ENCODE results near the gene GPI.

Gene GPI

GRCh38 chr19:34364830-34365462, at the start of gene GPI:
Gene GPI, plus strand, starts transcription at chr19:34365196. Its CDS starts 71 bp downstream, at chr19:34365267.
- TF ChIP-seq CTCF (IDR thresholded peaks at IDR 0.05; ENCODE audit: low read depth, low read length, missing control alignments) = no peak
- peak within 1 kb of the TSS; percentile 90 for H3K4me3 ChIP-seq (replicated peaks; ENCODE audit: low read depth, low read length)
- no peak for DNase-seq (ENCODE audit: extremely low read depth, low read depth)

DNA sequence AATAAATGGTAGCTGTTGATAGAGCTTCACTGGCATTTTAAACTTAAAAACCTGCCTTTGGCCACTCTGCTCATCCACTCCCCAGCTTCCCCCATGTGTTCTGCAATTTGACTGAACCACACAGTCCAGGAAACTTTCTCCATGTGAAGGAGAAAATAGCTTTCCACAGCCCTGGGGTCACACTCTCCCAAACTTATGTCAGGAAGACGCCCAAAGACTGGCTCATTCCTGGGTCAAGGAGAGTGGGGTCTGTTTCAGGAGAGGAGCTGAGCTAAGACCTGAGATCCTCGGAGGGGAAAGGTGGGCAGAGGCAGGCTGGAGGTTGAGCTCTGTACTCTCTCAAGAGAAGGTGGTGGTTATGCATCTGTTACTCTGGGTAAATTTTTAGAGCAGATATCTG, 48.7 kb upstream of the GPI start:
- no peak for TF ChIP-seq CTCF (IDR thresholded peaks at IDR 0.05; ENCODE audit: low read depth, low read length, missing control alignments)
- no peak overlapping the region for H3K4me3 ChIP-seq (replicated peaks; ENCODE audit: low read depth, low read length)
- no peak for DNase-seq (ENCODE audit: extremely low read depth, low read depth)

- peak; percentile 41 for DNase-seq (ENCODE audit: extremely low read depth, low read depth)
- TF ChIP-seq CTCF (IDR thresholded peaks at IDR 0.05; ENCODE audit: low read depth, low read length, missing control alignments) = no peak
- H3K4me3 ChIP-seq (replicated peaks; ENCODE audit: low read depth, low read length) = no peak overlapping the region
Measured at GRCh38 chr19:34316741-34317301, 48.2 kb upstream of the GPI start.

GRCh38 chr19:34317311-34317927, 47.6 kb upstream of the GPI start:
- no peak for DNase-seq (ENCODE audit: extremely low read depth, low read depth)
- TF ChIP-seq CTCF (IDR thresholded peaks at IDR 0.05; ENCODE audit: low read depth, low read length, missing control alignments) = no peak
- no peak overlapping the region for H3K4me3 ChIP-seq (replicated peaks; ENCODE audit: low read depth, low read length)

- no peak for TF ChIP-seq CTCF (IDR thresholded peaks at IDR 0.05; ENCODE audit: low read depth, low read length, missing control alignments)
- no peak for DNase-seq (ENCODE audit: extremely low read depth, low read depth)
- H3K4me3 ChIP-seq (replicated peaks; ENCODE audit: low read depth, low read length) = no peak overlapping the region
Measured at GRCh38 chr19:34319230-34319585, 45.8 kb upstream of the GPI start.

DNA sequence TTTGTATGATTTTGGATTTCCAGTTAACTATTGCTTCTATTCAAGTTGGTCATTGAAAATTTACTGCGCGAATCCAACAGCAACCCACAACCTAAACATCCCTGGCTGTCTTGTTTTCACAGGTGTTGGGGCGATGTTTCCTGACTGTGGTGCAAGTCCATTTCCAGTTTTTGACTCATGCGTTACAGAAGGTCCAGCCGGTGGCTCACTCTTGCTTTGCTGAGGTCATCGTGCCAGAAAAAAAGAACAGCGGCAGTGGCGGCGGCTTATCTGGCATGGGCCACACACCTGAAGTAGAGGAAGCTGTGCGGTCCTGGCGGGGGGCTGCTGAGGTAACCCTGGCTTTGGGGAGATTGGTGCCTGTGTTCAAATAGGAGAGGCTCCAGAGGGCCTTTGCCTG, 45.2 kb upstream of the GPI start:
- no peak overlapping the region for H3K4me3 ChIP-seq (replicated peaks; ENCODE audit: low read depth, low read length)
- DNase-seq (ENCODE audit: extremely low read depth, low read depth) = no peak
- TF ChIP-seq CTCF (IDR thresholded peaks at IDR 0.05; ENCODE audit: low read depth, low read length, missing control alignments) = no peak
